Prostate gland (tissue), 2 donors: ENCODE data around the gene HOXA13.

Source experiments
- POLR2AphosphoS5 ChIP-seq: sonication (generic); formaldehyde crosslinking; IDR thresholded peaks from one replicate; pipeline ENCODE4 v1.6.1; 2017; ENCODE audit warnings: antibody characterized with exemption
- TF ChIP-seq, protein P1 (sequence below), 4 experiments: fragments of 200-600 bp in 2 of 4; fragments of 450-650 bp in 2 of 4; sonication (generic) in 2 of 4; IDR thresholded peaks; 1 replicate in 3 of 4; 2 replicates in 1 of 4; pipeline ENCODE4 v1.5.1; 2016 to 2019; ENCODE audit warnings: antibody characterized with exemption in 4 of 4, mild to moderate bottlenecking in 2 of 4, moderate library complexity in 2 of 4

DNA sequence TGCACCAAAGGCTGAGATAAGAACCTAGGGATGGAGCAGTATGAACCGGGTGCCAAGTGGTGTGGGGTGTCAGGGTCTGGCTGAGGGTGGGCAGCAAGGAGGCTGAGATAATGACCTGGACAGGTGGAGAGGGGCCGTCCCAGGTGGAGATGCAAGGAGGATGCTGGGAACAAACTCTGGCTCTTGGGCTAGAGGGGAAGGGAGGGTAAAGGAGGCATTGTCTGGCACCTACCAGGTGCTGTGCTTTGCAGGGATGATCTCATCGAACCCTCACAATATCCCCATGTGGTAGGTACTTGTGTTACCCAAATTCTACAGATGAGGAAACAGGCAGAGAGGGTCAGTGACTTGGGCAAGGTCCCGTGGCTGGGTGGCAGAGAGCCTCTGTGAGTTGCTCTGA lies 19.9 kb upstream of the HOXA13 start:
- TF ChIP-seq, protein P1, sequence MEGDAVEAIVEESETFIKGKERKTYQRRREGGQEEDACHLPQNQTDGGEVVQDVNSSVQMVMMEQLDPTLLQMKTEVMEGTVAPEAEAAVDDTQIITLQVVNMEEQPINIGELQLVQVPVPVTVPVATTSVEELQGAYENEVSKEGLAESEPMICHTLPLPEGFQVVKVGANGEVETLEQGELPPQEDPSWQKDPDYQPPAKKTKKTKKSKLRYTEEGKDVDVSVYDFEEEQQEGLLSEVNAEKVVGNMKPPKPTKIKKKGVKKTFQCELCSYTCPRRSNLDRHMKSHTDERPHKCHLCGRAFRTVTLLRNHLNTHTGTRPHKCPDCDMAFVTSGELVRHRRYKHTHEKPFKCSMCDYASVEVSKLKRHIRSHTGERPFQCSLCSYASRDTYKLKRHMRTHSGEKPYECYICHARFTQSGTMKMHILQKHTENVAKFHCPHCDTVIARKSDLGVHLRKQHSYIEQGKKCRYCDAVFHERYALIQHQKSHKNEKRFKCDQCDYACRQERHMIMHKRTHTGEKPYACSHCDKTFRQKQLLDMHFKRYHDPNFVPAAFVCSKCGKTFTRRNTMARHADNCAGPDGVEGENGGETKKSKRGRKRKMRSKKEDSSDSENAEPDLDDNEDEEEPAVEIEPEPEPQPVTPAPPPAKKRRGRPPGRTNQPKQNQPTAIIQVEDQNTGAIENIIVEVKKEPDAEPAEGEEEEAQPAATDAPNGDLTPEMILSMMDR (IDR thresholded peaks at IDR 0.05) = no peak
- no peak for TF ChIP-seq POLR2AphosphoS5
